GM15510 (cell line): ENCODE results near the gene NADK.

ENCODE experiments used
- POLR2A ChIP-seq: IDR thresholded peaks from 3 replicates; pipeline ENCODE4 v1.6.1; 2011; ENCODE audit warnings: borderline replicate concordance; ENCODE audit not compliant: insufficient read length; ENCODE audit errors: extremely low read depth

The NADK gene

GRCh38 chr1:1777950-1778662 is at the start of gene NADK:
NADK (minus strand) TSS chr1:1778470; CDS start chr1:1765406, 13,064 bp downstream.
- peak; percentile 66 for TF ChIP-seq POLR2A

GRCh38 chr1:1827089-1827848 is 49.0 kb upstream of the NADK start:
- TF ChIP-seq POLR2A = no peak

GRCh38 chr1:1826356-1827088 is 48.3 kb upstream of the NADK start:
- no peak for TF ChIP-seq POLR2A

- TF ChIP-seq POLR2A = no peak
Measured at GRCh38 chr1:1825217-1825616, 46.9 kb upstream of the NADK start.

GRCh38 chr1:1819762-1820161 is 41.5 kb upstream of the NADK start:
- TF ChIP-seq POLR2A = no peak

- TF ChIP-seq POLR2A = no peak
Measured at GRCh38 chr1:1817221-1817620, 39.0 kb upstream of the NADK start.

GRCh38 chr1:1815606-1816281 is 37.5 kb upstream of the NADK start:
- no peak for TF ChIP-seq POLR2A

GRCh38 chr1:1809489-1809888 is 31.2 kb upstream of the NADK start:
- TF ChIP-seq POLR2A = no peak

GRCh38 chr1:1808206-1808605 is 29.9 kb upstream of the NADK start:
- TF ChIP-seq POLR2A = no peak

- TF ChIP-seq POLR2A = no peak
Measured at GRCh38 chr1:1806890-1807289, 28.6 kb upstream of the NADK start.

GRCh38 chr1:1804301-1804700 is 26.0 kb upstream of the NADK start:
- no peak for TF ChIP-seq POLR2A

GRCh38 chr1:1802871-1803270 is 24.6 kb upstream of the NADK start:
- no peak for TF ChIP-seq POLR2A

- no peak for TF ChIP-seq POLR2A
Measured at GRCh38 chr1:1799716-1800115, 21.4 kb upstream of the NADK start.

- no peak for TF ChIP-seq POLR2A
Measured at GRCh38 chr1:1797731-1798341, 19.6 kb upstream of the NADK start.
